SH-SY5Y (cell line): Measurements from ENCODE around the gene GGT6.

Experiments used
- GATA2 ChIP-seq: IDR thresholded peaks from 2 replicates; pipeline ENCODE4 v1.6.1; 2011; ENCODE audit warnings: mild to moderate bottlenecking, low read depth, low read length
- GATA3 ChIP-seq: IDR thresholded peaks from 2 replicates; pipeline ENCODE4 v1.6.1; 2011; ENCODE audit warnings: low read depth, mild to moderate bottlenecking, low read length, moderate library complexity

DNA sequence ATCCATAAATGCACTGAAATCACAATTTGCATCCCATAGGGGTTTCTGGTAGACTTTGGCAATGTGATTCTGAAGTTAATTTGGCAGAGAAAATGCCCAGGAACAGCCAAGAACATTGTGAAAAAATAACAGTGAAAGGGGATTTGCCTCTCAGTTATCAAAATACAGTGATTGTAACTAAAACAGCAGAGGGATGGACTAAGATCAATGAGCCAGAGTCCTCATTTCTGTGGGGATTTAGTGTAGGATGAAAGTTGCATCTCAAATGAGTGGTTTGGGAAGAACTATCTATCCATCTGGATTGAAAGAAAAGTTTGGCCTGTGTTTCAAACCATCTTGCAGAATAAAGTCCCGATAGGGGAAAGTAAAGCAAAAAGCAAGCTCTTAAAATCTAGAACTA is 33.2 kb downstream of the GGT6 start:
- TF ChIP-seq GATA2 (no peak), GATA3 (no peak)
